HG02763 (cell line): ENCODE measurements around the gene NAXE.
"Not testable (repeated sequence)": the region's sequence is repeated elsewhere in the genome, so short reads cannot be mapped to it uniquely, and the experiment has no call there.

Experiments used
- ATAC-seq: cut with Tn5 transposase; IDR thresholded peaks from one replicate; pipeline ENCODE4 v1.9.1; 2021; ENCODE audit warnings: mild to moderate bottlenecking, moderate library complexity; ENCODE audit not compliant: unreplicated experiment

NAXE gene

GRCh38 chr1:156566436-156566835 is 25.1 kb upstream of the NAXE start:
- ATAC-seq: no peak

- no peak for ATAC-seq
Observed at GRCh38 chr1:156571261-156571852, 20.2 kb upstream of the NAXE start.

- peak; percentile 79 for ATAC-seq
Observed at GRCh38 chr1:156571919-156572662, 19.5 kb upstream of the NAXE start, which contains the start of gene IQGAP3. Gene IQGAP3 (minus strand): TSS chr1:156572565. CDS start chr1:156572529, 36 bp downstream.

GRCh38 chr1:156572663-156573018 is 18.9 kb upstream of the NAXE start:
- no peak for ATAC-seq

GRCh38 chr1:156574039-156574633 is 17.4 kb upstream of the NAXE start:
- ATAC-seq: no peak

- ATAC-seq: no peak
Observed at GRCh38 chr1:156577550-156577949, 14.0 kb upstream of the NAXE start.

GRCh38 chr1:156578055-156578454 is 13.5 kb upstream of the NAXE start:
- no peak for ATAC-seq

GRCh38 chr1:156579472-156579871 is 12.1 kb upstream of the NAXE start, which contains the start of gene TTC24:
Gene TTC24 (plus strand): TSS chr1:156579723. CDS start chr1:156581365, 1,642 bp downstream.
- no peak for ATAC-seq

GRCh38 chr1:156581661-156582387 is 9.8 kb upstream of the NAXE start:
- ATAC-seq: no peak

- no peak for ATAC-seq
Observed at GRCh38 chr1:156582388-156583017, 9.1 kb upstream of the NAXE start.

GRCh38 chr1:156583821-156584622 is 7.6 kb upstream of the NAXE start:
- ATAC-seq: no peak

GRCh38 chr1:156584813-156585212 is 6.8 kb upstream of the NAXE start:
- no peak for ATAC-seq

- no peak for ATAC-seq
Observed at GRCh38 chr1:156586323-156586722, 5.3 kb upstream of the NAXE start.

GRCh38 chr1:156586892-156587477 is 4.6 kb upstream of the NAXE start:
- ATAC-seq: no peak

GRCh38 chr1:156587927-156588326 is 3.6 kb upstream of the NAXE start:
- not testable (repeated sequence) for ATAC-seq

GRCh38 chr1:156589546-156589945 is 2.0 kb upstream of the NAXE start:
- no peak for ATAC-seq

GRCh38 chr1:156590326-156591180 is 1.0 kb upstream of the NAXE start:
- ATAC-seq: no peak

- no peak for ATAC-seq
Observed at GRCh38 chr1:156591181-156591431, 470 bp upstream of the NAXE start.
